ENCODE data around the gene FGFRL1.

Gene FGFRL1, protein sequence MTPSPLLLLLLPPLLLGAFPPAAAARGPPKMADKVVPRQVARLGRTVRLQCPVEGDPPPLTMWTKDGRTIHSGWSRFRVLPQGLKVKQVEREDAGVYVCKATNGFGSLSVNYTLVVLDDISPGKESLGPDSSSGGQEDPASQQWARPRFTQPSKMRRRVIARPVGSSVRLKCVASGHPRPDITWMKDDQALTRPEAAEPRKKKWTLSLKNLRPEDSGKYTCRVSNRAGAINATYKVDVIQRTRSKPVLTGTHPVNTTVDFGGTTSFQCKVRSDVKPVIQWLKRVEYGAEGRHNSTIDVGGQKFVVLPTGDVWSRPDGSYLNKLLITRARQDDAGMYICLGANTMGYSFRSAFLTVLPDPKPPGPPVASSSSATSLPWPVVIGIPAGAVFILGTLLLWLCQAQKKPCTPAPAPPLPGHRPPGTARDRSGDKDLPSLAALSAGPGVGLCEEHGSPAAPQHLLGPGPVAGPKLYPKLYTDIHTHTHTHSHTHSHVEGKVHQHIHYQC

DNA sequence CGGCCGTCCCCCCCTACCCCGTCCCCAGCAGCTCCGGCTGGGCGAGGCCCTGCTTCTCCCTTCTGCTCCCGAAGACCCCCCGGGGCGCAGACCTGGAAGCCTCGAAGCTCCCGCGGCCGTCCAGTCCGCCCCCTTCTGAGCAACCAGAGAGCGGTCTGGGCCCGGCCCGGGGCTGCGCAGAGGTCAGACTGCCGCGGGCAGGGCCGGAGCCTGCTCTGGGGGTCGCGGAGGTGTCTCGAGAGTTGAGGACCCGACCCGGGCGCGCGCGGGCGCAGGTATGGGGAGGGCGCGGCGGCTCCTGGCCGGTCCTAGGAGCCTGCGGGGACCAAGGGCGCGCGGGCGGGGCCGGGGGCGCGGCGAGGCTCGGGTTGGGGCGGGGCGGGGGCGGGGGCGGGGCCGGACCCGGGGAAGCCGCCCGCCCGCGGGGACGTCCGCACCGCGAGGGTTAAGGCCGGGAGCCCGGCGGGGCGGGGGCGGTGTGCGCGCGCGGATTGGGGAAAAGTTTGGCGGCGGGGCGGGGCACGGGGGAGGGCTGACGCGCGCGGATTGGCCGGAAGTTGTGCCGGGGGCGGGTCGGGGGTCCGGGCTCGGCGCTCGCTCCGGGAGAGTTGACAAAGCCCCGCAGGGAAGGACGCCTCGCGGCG is at the start of gene FGFRL1:
FGFRL1 (plus strand) TSS at position 605 of the 644 bp plus-strand sequence. CDS start 860 bp downstream, outside the sequence.
- DNase-seq (ENCODE audit: low read depth in 2 of 2, low spot score in 1 of 2): peak; percentile 83

DNA sequence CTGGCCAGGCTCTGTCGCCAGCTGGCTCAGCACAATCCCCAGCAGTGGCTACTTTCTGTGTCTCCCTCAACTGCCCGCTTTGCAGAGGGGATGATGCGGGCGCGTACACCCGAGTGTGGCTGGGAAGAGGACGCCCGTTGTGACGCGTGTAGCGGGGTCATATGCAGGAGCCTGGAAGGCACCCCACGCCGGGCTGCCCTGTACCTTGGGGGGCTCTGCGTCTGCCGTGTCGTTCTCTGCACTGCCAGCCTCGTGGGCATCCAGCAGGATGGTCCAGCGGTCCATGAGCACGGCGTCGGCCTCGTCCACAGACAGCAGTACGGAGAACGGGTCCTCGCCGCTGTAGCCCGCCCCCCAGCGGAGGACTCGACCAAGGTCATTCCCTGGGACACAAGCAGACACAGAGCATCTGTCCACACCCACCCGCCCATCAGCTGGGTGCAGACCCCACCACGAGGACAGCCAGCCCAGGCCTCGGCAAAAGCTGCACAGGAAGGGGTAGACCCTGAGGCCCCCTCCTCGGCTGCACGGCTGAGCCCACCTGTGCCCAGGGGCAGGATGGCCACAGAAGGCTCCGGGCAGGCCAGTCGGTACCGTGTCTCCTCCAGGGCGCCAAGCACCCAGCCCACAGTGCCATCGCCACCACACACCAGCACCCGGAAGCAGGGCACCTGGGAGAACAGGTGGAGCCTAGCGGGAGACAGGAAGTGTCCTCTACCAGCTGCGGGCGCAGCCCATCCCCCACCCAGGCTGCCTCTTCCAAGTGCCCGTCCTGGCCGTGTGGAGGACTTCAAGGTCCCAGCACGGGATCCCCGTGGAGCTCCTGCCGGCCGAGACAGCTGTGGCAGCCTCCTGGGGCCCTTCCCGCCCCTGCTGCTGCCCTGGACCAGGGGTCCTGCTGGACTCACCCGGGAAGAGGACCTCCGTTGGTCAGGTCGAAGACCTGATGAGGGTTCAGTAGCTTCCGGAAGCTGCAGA is 48.9 kb upstream of the FGFRL1 start:
- DNase-seq (ENCODE audit: low read depth in 2 of 2, low spot score in 1 of 2): no peak

DNA sequence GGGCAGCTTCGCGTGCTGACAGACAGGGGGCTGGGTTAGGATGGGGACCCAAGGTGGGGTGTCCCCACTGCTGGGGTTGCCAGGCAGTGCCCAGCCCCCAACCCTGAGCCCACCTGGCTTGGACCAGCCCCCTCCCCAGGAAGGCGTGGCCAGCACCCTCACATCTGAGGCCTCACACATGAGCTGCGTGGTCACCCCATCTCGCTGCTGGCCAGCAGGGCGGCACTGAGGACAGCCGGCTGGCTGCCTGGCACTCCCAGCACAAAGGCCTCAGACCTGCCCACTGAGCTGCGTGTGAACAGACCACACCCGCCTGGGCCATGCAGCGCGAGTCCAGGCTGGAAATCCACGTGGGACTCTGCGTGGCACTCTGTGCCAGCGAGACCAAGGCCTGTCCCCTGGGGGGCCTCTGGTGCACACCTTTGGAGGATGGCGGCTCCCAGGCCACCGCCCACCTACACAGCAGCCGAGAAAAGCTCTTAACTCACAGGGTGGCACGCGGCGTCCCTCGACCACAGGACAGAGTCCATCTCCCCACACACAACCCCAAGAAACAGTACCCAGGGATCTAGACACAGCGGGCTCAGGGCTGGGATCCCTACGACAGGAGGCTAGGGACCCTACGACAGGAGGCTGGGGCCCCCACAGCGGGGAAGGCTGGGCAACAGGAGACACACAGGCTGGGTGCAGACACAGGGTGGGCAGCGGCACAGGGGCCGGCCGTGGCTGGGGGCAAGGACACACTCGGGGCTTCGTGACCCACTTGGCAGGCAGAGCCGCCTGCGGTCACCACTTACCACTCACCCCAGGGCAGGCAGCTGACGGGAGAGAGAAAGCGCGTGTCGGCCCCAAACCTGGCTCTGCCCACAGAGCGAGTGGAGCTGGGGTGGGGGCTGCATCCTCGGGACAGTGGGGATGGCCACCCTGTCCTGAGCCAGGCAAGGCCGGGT is 47.9 kb upstream of the FGFRL1 start:
- DNase-seq (ENCODE audit: low read depth in 2 of 2, low spot score in 1 of 2): no peak

DNA sequence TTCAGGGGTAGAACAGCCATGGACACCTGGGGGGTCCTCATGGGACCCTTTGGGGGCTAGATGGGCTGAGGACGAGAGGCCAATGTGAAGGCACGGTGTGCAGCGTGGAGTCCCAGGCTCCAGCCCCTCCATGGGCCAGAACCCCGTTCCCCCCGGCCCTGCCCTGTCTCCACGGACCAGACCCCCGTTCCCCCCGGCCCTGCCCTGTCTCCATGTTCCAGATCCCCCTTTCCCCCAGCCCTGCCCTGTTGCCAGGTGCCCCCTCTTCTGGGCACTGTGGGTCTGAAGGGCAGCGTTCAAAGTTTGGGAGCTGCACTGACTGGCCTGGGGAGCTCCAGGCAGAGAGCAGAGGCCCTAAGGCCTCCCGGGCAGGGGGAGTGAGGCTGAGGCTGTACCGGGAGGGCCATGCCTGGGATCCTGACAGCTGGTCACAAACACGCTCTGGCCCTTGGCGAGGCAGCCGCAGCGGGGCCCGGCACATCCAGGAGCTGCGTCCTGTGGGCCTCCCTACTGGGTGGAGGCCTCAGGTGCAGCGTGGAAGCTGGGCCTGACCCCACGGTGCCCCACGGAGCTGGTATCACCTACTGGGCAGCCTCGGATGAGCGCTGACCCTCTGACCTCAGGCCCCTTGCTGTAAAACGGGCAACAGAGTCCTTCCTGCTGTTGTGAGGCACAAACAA is 46.9 kb upstream of the FGFRL1 start:
- no peak for DNase-seq (ENCODE audit: low read depth in 2 of 2, low spot score in 1 of 2)

DNA sequence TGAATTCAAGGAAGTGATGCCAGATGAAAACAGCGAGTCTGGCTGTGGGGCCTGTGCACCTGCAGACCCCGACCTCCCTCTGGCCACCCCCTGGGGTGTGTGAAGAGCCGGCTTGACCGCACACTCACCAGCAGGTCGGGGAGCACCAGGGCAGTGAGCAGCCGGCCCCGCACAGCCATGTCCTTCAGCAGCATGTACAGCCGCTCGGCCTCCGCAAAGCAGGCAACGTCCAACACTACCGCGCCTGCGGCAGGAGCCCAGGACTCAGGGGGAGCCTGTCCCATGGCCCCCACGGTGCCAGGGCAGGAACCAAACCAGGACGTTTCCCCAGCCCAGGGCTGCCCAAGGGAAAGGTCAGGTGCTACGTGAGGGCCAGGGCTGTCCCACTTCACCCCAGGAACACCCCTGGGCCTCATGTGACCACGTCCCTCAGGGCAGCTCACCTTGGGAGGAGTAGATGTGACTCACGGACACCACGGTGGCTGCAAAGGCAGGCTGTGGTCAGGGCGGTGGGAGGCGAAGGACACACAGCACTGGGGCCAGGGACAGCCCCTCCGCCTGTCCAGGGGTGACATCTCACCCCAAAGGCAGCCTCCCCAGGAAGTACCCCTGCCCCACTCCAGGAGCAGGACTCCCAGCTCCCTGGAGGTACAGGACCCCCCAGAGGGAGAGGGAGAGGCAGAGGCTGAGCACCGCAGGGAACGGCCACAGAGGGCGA is 46.2 kb upstream of the FGFRL1 start:
- no peak for DNase-seq (ENCODE audit: low read depth in 2 of 2, low spot score in 1 of 2)

DNA sequence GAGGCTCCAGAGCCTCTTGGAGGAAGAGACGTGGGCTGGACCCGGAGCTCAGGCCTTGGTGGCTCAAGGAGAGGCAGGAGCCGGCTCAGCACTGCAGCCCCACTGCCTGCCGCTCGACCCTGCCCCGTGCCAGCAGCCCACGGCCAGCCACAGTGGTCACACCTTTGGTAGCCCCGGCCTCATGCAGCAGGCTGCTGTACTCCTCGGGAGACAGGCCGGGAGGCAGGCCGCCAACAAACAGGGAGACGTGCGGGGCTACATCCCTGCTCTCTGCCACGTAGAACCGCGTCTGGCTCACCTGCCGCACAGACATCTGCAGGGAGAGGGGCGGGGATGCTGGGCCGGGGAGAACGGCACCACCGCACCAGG is 45.7 kb upstream of the FGFRL1 start:
- no peak for DNase-seq (ENCODE audit: low read depth in 2 of 2, low spot score in 1 of 2)

DNA sequence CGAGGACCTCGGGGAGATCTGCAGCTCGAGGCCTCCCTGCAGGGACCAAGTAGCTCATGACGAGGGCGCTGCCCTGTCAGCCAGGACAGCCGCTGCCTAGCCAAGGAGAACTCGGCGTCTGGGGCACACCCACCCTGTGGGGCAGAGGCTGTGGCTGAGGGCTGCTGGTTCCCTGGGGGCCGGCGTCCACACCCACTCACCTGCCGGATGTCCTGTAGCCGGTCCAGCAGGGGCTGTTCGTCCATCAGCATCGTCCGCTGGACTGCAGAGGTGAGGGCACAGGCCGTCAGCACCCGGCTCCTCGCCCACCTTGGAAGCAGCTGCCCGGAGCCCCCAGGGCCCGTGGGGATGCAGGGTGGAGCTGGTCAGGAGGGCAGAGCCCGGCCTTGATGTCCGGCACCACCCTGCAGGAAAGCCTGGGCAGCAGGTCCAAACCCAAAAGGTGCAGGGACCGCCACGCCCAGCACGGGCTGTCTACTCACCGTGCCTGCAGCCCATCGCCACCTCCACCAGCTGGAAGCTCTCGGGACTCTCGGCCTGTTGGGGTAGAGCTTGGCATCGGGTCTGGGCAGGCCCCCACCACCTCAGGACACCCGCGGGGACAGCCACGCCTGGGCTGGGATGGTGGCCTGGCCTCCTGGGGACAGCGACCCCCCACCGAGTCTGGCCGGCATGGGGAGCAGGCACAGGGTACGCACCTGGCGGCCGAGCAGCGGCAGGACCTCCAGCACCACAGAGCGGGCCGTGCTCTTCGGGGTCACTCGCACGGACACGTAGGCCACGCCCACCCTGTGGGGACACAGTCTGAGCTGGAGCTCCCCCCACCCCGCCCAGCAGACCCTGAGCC is 44.9 kb upstream of the FGFRL1 start:
- no peak for DNase-seq (ENCODE audit: low read depth in 2 of 2, low spot score in 1 of 2)

DNA sequence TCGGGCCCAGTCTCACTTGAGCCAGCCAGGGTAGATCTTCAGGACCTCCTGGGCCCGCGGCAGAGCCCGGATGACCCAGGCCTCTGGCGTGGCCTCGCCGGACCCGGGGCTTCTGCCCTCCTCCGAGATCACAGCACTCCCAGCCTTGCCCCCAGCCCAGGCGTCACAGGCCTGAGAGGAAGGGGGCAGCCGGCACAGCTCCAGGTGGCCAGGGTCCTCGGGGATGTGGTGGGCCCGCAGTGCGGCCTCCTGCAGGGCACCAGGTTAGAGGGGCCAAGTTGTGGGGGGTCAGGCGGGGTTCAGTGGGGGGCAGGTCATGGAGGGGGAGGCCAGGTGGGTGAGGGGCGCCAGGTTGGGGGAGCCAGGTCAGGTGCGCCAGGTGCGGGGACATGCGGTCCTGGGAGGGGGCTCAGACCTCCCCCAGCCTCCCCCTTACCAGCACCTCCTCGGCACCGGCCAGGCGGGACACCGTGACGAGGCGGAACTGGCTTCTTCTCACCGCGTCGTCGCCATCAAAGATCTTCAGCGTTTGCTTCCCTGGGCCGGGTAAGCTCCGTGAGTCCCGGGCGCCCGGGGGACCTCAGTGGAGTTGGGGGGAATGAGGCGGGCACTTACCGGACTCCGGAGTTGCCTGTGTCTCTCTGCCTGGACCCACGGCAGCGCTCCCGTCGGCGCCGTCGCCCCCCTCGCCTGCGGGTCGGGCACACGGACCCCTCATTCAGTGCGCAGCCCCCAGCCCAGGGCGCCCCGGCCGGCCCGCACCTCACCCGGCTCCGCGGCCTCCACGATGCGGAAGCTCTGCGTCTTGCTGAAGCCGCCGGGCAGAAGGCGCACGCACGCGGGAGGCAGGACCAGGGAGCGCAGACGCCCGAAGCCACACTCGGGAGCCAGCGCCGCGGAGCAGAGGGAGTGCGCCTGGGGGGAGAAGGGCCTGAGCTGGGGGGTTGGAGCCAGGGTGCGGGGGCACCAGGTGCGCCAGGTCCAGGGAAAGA is 44.0 kb upstream of the FGFRL1 start:
- DNase-seq (ENCODE audit: low read depth in 2 of 2, low spot score in 1 of 2): no peak

DNA sequence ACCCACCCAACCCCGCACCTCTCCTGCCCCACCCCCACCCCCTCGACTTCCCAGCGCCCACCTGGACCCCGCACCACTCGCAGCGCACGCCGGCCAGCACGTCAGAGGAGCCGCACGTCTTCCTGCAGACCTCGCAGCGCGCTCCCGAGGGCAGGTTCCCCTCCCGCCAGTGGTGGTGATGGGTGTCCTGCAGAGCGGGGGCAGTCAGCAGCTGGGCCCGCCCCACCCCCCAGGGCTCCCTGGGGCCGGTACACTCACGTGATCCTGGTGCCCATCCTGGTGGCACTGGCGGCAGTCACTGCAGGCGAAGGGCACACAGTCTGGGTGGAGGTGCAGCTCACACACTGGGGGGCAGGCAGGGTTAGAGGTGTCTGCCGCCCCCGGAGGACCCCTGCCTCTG is 43.2 kb upstream of the FGFRL1 start:
- DNase-seq (ENCODE audit: low read depth in 2 of 2, low spot score in 1 of 2): no peak

DNA sequence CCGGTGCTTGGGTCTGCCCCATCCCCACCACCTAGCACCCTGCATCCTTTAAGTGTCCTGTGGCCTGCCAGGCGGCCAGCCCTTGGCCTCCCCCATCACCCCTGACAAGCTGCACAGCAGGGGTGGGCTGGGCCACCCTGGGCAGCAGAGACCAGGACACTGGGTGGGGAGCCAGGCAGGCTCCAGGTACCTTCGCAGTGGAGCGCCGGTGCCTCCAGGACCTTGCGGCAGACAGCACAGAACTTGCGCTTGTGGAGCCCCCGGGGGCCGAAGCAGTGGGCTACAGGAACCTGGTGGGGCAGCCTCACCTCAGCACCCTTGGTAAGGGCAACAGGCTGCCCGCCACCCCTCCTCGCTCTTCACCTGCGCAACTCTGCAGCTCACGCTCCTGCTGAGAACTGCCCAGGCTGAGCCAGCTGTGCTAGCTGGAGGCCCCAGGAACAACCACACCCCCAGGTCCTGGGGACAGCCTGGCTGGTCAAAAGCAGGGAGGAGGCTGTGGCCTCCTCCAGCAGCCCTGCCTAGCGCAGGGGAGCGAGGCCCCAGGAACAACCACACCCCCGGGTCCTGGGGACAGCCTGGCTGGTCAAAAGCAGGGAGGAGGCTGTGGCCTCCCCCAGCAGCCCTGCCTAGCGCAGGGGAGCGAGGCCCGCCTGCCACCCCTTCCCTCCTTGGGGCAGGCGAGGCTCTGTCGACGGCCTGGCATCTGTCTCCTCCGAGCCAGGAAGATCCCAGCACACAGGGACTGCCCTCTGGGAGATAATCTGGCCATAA is 42.6 kb upstream of the FGFRL1 start:
- no peak for DNase-seq (ENCODE audit: low read depth in 2 of 2, low spot score in 1 of 2)

DNA sequence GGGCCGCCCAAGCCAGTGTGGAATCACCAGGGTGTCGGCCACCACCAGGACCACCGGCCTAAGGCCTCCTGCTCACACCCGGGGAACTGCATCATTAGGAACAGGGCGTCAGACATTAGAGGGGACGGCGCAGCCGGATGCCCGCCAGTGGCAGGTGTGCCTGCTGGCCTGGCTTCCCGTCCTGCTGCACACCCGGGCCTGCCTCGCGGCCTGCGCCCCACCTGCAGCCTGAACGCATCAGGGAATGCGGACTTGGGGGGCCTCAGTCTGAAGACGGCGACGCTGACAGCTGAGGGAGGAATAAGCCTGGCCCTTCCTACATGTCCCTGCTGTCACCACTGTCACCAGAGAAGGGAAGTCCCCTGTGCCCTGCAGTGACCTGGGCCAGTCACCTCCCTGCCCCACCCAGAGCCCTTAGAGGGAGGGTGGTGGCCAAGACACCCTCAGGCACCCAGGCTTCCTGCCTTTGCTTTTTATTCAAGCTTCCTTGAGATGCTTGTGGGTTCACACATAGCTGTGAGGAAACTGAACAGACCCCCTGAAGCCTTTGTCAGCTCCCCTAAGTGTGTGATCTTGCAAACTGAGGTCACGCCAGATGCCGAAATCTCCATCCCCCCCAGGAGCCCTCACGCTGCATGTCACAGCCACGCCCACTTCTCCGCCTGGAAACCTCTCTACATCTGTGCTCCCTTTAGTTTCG is 41.2 kb upstream of the FGFRL1 start:
- no peak for DNase-seq (ENCODE audit: low read depth in 2 of 2, low spot score in 1 of 2)

DNA sequence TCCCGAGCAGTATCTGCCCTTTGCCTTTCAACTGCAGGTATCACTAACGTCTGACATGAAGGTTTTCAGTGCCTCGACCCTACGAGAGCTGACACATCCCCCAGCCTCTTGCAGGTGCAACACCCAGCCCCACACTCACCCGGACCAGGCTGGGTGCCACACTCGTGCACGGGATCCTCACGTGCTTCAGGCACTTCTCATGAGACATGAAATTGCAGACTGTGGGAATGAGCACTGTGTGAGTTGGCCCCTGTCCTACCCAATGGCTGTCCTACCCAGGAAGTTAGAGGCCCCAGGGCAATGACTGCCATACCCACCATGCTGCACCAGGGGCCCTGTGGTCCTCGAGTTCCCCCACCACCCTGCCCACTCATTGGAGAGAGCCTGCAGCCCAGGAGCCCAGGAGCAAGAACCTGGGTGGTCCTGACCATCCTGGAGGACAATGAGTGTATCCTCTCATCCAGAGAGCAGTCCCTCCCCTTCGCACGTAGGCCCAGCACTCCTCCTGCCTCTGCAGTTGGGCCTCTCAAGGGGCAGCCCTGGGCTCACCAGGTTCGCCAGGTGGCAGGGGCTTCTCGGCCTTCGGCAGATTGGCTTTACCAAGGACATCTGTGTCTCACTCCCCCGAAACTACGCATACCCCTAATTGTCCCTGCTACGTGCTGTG is 40.4 kb upstream of the FGFRL1 start:
- no peak for DNase-seq (ENCODE audit: low read depth in 2 of 2, low spot score in 1 of 2)

DNA sequence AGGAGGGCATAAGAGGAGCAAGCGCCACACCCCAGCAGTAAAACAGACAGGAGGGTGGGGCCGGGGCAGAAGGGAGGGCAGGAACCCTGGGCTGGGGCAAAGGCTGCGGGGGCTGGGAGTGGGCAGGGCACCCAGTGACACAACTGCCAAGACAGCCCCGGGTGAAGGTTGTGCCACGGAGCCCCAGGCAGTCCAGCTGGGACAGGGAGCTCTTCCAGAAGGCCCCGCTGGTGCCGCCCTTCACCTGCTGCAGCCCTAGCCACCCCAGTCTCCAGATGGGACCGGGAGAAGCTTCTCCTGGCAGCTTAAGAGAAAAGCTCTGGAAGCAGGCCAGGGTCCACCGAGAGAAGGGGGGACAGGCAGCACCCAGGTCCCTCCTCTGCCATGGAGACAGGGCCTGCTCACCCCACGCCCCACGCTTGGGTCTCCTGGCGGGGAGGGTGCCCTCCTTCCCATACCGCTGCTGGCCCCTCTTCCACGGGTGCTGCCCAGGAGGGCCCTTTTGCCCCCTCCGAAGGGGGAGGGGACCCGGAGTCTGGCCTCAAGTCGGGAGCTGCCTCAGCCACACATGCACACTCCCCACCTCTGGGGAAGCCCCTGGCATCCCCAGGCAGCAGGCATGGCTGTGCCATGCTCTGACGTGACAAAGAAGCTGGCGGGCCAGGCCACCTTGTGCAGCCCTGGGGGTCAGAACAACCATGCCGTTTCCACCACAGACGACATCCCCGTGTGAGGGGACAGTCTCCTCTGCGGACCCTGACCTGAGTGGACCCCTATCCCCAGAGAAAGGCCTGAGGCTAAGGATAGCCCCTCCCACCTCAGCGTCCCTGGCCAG is 39.5 kb upstream of the FGFRL1 start:
- no peak for DNase-seq (ENCODE audit: low read depth in 2 of 2, low spot score in 1 of 2)

Data from stimulated activated CD8-positive, alpha-beta memory T cell treated with anti-CD3 and anti-CD28 coated beads, Interleukin-4, amount 100 ng/mL, for 1 hour (primary cell).